MM.1S (cell line): ENCODE data around the gene KRTAP5-6.

Experiments used
- EZH2 ChIP-seq: fragments of 300-600 bp; sonication (generic); optimal IDR thresholded peaks from 2 replicates; pipeline ENCODE3; 2017; ENCODE audit warnings: low read depth, mild to moderate bottlenecking, antibody characterized with exemption, low read length, mixed read lengths
- TF ChIP-seq, protein P1 (sequence below): fragments of 300-600 bp; sonication (generic); IDR thresholded peaks from 2 replicates; pipeline ENCODE4 v1.5.1; 2016; ENCODE audit warnings: antibody characterized with exemption, low read length, mixed read lengths

- TF ChIP-seq, protein P1, sequence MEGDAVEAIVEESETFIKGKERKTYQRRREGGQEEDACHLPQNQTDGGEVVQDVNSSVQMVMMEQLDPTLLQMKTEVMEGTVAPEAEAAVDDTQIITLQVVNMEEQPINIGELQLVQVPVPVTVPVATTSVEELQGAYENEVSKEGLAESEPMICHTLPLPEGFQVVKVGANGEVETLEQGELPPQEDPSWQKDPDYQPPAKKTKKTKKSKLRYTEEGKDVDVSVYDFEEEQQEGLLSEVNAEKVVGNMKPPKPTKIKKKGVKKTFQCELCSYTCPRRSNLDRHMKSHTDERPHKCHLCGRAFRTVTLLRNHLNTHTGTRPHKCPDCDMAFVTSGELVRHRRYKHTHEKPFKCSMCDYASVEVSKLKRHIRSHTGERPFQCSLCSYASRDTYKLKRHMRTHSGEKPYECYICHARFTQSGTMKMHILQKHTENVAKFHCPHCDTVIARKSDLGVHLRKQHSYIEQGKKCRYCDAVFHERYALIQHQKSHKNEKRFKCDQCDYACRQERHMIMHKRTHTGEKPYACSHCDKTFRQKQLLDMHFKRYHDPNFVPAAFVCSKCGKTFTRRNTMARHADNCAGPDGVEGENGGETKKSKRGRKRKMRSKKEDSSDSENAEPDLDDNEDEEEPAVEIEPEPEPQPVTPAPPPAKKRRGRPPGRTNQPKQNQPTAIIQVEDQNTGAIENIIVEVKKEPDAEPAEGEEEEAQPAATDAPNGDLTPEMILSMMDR: no peak
- no peak for TF ChIP-seq EZH2
Measured at GRCh38 chr11:1673446-1674172, 23.4 kb upstream of the KRTAP5-6 start.
